HG02884 (cell line): Measurements from ENCODE around the gene DIO3.
"Not testable (repeated sequence)": the region's sequence is repeated elsewhere in the genome, so short reads cannot be mapped to it uniquely, and the experiment has no call there.

Experiments used
- ATAC-seq: cut with Tn5 transposase; IDR thresholded peaks from one replicate; pipeline ENCODE4 v1.9.1; 2021; ENCODE audit warnings: mild to moderate bottlenecking, moderate library complexity; ENCODE audit not compliant: unreplicated experiment

The DIO3 gene

DNA sequence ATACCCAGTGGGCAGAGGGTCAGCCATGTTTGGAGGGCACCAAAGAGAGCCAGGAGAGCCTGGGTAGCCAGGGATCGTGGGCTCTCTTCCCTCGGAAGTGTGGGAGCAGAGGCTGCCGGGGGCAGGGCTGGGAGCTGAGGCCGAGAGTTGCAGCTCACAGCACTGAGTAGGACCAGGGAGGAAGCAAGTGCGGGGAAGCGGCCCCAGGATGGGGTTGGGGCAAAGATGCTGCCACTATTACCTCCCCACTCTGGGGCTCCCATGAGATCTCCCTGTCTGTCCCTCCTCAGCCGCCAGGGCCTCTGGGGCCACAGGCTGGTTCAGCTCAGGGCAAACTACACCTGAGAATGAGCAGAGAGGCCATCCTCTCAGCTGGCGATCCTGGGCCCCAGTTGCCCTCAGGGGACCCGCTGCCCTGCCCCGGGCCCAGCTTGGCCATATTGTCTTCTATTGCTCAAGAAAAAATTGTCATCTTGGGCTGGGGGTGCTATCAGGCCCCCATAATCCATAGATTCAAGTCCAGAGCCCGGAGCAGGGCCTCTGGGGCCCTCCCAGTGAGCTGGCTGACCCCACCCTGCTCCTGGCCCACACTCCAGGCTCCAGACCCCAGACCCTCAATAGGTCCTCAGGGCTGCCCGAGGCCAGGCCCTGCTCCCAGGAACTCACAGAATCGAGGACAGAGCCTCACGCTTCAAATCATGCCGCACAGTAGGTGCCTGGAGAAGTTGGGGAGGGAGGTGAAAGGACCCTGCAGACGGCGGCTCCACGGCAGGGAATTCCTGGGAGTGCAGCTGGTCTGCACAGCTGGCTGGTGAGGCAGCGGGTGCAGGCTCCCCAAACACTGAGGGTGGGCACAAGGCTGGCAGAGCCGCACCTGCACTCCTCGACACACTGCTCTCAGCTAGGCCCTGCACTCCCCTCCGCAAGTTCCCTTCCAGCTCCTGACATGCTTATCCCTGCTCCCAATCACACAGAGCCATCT, 20.5 kb upstream of the DIO3 start:
- no peak for ATAC-seq

DNA sequence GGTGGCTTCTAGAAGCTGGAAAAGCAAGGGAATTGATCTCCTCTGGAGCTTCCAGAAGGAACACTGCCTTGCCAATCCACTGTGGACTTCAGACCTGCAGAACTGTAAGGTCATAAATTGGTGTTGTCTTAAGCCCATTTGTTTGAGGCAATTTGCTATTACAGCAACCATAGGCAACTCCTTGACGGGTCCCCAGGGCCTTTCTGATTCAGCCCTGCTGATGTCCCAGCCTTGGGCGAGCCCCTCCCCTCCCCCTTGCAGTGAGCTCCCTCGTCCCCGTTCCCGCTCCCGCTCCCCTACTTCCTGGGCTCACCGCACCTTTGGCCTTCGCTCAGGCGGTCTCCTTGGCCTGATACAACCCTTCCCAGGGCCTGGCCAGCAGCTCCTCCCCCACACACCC, 18.9 kb upstream of the DIO3 start:
- ATAC-seq, result no peak

DNA sequence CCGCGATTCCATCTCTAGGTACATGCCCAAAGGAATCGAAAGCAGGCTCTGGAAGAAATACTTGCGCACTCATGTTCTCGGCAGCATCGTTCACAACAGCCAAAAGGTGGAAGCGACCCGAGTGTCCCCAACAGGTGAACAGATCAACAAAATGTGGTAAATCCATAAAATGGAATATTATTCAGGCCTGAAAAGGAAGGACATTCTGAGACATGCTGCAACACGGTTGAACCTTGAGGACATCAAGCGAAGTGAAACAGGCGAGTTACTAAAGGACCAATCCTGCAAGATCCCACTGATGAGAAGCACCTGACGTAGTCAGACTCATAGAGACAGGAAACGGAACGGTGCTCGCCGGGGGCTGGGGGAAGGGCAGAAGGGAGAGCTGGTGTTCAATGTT, 17.5 kb upstream of the DIO3 start:
- no peak for ATAC-seq

DNA sequence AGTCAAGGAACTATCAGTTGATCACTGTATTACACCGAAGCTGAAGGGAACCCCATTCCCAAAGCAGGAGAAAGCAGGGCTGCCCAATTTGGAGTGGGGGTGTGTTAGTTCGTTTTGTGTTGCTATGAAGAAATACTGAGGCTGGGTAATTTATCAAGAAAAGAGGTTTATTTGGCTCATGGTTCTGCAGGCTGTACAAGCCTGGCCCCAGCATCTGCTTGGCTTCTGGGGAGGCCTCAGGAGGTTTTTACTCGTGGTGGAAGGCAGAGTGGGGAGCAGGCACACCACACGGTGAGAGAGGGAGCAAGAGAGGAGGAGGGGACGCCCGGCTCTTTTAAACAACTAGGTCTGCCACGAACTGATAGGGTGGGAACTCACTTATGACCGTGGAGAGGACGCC, 16.7 kb upstream of the DIO3 start:
- ATAC-seq, result no peak

DNA sequence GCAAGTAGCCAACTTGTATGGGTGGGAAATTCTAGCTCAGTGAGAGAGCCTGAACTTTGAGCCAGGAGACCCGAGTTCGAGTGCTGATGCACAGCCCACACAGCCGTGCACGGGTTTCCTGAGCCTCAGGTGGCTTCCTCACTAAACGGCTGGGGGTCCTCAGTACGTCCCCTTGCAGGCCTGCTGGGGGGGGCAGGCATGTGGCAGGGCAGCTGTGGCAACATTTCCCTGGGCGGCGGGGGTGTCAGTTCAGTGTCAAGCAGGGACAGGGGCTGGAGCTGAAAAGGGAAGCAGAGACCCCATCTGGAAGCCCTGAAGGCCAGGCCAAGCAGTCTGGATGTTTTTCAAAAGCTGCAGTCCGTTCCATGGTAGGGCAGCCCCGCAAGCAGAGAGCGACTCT, 14.6 kb upstream of the DIO3 start:
- ATAC-seq, result no peak

DNA sequence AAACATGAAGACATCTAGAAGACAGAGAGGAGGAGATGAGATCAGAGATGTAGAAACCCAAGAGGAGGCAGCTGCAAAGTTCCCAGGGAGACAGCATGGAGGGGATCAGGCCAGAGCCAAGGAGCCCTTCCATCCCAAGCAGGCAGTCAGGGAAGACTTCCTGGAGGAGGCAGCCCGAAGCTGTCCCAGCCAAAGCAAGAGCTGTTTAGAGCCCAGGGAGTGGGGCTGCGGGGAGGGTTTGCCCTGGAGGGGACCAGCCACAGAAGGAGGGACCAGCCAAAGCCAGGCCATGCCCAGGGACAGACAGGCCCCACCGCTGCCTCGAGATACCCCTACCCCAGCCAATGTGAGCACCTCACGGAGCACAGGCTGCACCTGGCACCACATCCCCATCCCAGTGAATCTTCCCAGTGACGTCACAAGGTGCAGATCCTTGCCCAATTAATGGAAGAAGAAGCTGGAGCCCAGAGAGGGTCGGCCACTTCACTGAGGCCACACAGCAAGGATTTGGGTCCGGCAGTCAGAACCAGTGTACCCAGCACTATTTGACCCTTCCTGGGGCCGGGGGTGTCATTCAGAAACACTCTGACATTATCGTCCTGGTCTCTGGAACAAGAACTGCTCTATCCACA, 14.1 kb upstream of the DIO3 start:
- ATAC-seq, result no peak

DNA sequence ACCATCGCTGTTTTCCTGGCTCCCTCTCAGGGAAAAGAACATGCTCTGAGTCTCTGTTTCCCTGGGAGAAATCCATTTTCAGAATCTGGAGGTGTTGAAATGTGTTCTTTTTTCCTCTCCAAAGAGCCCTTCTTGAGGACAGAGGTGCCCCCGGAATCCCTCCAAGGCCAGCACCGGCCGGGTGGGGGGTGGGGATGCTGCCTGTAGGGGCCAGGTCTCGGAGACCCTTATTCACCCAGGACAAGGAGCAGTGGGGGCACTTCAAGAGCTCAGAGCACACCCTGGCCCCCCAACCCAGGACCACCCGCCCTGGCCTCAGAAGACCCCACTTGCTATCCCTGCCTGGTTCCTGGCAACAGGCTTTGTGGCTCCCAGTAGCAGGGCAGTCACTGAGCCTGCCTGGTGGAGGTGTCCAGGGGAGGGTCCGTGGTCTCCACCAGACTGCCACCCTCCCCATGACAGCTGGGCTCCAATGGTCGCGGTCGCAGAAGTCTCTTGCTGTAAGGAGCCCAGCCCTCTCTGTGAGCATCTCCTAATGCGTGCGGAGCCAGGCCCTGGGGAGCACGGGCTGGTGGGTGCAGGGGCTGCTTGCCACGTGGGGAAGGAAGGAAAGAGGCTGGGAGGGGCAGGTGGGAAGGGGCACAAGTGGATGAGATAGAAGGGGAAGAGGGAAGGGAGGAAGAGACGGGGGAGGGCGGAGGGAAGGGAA, 13.2 kb upstream of the DIO3 start:
- ATAC-seq, result no peak

DNA sequence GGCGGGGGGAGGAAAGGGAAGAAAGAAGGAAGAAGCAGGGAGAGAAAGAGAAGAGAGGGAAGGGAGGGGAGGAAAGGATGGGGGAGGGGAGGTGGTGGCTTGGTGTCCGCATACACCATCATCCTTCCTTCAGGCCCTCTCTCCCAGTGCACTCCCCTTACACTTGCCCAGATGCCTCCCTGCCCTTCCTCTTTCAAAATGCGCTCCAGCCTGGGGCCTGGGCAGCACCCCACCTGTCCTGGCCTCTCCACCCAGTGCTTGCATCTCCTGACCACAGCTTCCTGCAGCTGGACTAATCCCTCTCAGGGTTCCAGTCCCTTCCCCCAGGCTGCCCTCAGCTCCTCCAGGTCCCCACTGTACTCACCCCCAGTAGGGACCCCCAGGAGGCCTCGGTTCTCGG, 12.6 kb upstream of the DIO3 start:
- ATAC-seq, result no peak

DNA sequence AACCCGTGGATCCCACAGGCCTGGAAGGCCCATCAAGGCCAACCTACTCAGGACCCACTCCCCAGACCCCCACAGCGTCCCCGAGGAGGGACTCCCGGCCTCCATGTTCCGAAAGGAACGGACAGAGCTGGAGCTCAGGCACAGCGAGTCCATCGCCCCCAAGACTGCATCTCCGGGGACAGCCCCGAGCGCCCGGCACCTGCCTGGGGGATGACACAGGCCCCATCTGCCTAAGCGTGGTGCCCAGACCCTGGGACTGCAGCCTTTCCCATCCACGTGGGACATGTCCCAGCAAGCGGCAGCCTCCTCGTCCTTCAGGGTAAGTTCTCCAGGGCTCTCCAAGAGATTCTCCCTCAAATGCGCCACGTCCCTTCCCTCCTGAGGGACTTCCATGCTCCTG, 12.1 kb upstream of the DIO3 start:
- ATAC-seq, result no peak

DNA sequence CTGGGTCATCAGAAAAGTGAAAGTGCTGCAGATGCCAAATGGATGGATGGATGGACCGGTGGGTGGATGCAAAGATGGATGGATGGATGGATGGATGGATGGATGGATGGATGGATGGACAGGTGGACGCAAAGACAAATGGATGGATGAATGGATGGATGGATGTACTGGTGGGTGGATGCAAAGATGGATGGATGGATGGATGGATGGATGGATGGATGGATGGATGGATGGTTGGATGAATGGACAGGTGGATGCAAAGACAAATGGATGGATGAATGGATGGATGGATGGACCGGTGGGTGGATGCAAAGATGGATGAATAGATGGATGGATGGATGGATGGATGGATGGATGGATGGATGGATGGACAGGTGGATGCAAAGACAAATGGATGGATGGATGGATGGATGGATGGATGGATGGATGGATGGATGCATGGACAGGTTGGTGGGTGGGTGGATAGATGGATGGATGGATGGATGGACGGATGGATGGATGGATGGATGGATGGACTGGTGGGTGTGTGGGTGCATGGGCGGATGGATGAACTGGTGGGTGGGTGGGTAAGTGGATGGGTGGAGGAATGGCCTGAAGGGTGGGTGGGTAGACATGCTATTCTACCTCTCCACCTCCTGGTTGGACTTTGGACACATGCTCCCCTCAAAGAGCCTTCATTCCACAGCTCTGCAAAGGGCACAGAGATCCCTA, 10.9 kb upstream of the DIO3 start:
- ATAC-seq, result not testable (repeated sequence)

DNA sequence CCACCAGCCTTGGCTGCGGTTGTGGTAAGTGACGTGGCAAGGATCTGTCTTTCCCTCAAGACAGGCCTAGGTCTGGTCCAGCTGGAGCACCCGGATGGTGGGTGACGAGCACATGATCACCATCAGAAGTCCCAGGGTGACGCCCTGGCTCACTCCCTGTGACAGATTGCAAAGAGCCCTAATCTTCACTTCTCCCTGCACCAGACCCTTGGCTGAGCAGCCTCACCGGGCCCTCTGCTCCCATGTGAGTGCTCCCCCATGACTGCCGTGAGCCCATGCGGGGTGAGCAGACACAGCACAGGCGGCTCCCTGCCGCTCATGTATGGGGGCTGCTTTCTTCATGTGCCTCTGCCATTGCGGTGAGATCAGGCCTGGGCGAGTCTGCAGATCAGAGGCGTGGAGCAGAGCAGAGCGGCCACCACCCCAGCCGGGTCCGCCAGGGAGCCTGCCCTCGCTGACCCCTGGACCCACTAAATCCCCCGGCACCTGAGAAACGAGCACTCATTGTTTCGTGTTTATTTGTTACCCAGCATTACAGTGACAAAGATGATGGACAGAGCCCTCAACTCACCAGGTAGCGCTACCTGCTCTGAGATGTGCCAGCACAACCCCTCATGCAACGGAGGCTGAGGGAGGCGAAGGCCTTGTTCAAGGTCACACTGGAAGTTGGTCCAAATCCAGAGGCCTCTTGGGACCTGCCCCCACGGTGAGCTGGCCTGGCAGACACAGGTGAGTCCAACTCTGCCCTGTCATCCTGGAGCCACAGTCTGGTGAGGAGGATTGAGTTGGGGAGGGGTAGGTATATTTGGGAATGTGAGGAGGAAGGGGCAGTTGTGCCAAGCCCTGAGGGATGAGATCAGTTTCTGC, 9.3 kb upstream of the DIO3 start:
- ATAC-seq, result no peak

DNA sequence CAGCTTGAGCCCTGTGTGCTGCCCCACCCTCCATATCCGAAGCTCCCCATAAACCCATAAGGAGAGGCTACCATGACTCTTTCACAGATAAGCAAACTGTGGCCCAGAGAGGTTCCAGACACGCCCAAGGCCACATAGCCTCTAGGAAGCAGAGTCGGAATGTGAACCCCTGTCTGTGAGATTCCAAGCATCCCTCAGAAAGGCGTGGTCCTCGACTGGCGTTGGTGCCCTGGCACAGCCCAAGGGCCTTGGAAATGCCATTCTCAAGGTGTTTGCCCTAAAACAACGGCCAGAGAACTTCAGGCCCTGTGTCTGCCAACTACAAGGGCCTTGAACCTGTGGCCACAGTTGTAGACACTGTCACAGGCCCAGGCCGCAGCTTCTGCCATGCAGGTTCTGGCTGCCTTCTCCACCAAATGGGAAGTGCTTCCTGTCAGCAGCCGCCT, 8.5 kb upstream of the DIO3 start:
- no peak for ATAC-seq

DNA sequence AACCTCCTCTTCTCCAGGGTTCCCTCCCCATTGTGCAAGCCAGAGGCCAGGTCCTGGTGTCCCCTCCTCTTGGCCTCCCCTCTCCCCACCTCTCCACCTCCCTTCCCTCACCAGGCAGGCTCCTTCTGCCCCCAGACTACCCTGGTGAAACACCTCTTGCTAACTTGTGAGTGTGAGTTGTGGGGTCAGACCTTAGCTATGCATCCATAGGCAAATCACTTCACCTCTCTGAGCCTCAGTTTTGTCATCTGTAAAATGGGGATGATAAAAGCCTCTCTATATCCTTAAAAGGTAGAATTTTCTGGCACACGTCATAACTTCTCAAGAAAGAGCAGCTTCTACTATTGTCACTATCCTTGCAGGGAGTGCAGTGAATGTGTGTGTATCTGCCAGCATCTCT, 7.9 kb upstream of the DIO3 start:
- ATAC-seq, result no peak

DNA sequence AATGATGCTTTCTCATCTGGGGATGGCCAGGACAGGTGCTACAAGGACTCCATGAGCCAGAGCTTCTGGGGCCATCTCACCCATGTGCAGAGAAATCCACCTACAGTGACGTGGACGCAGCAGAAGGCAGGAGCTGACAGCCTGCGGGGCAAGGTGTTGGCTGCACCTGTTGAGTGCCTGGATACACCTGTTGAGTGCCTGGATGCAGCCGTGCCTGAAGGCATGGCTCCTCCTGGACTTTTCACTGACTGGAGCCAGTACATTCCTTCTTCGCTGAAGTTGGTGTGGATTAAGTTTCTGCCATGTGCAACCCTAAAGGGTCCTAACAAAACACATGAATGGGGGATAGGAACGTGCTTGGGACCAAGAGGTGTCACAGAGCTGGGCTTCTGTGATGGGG, 7.4 kb upstream of the DIO3 start:
- ATAC-seq, result no peak

DNA sequence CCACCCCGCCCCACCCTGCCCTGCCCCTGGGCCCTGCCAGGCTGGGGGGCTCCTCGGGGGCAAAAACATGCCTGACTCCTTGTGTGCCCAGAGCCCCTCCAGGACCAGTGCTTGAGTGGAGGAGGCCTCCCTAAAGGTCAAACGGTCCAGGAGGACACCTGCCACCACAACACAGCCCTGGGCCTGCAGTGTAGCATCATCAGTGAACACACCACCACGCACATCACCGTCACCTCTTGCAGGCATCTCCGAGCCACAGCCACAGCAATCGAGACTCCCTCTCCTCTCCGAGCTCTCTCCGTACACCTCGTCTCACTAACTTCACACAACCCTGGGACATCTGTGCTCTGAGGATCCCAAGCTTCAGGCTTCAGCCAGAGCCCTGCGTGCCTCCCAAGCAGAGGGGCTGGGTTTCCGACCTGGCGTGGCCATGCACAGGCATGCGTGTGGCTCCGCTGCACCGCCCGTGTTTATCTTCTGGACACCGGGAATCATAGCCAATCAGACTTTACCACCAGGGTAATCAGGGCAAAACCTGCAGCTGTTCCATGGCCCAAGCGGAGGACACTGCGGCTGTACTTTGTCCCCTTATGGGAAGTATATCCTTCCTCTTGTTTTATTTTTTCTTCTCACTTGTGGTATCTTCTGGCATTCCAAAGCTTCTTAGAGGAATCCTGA, 6.2 kb upstream of the DIO3 start:
- no peak for ATAC-seq

DNA sequence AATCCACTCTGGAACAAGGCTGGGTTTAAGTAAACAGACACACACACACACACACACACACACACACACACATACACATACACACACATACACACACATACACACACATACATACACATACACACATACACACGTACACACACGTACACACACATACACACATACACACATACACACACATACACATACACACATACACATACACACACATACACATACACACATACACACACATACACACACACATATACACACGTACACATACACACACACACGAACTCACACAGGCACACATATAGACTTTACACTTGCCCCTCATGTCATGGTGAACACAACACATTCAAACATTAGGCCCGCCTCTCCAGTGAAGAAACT, 5.6 kb upstream of the DIO3 start:
- not testable (repeated sequence) for ATAC-seq

DNA sequence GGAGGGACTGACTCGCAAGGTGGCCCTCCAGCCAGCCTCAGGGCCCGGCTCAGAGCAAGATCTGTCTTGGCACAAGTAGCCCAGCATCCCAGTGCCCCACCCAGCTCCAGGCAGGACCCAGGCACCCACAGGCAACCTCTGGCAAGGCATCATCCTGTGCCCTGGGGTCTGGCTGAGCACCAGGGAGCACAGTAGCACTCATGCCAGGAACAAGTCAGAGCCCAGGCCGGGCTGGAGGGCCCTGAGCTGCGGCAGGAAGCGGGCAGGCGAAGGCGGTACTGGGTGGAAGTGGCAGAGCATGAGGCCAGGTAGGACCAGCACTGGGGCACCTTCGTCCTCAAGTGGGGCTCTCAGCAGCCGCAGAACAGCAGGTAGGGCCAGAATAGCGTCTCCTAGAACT, 5.2 kb upstream of the DIO3 start:
- ATAC-seq, result no peak

DNA sequence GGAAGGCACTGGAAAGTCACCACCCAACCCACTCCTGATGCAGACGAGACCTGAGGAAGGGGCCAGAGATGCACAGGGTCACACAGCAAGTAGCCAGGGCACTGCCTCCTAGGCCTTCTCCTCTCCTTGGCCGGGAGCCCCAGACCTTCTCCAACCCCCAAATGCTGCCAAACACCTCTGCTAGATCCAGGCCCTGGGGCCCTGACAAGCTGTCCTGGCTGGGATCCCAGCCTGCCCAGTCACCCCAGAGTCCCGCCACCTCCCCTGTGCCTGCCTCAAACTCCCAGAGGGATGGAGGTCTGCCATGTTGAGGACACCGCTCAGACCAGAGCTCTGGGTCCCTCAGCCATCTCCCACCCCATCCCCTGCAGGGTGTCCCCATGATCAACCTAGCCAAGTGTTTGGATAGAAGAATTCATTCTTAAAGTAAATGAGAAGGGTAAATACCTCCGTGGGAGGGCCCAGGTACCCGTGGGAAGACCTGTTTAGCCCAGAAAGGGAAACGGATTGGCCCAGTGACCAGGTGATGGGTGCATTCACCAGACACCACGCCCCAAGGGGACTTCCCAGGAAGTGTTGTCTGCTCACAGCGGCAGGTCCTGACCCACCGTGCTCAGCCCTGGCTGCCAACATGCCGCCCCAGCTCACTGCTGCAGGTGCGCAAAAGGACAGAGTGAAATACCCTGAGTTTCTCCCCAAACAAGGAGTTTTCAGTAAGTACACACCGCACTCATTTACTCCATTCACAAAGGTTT, 4.6 kb upstream of the DIO3 start:
- ATAC-seq, result no peak

DNA sequence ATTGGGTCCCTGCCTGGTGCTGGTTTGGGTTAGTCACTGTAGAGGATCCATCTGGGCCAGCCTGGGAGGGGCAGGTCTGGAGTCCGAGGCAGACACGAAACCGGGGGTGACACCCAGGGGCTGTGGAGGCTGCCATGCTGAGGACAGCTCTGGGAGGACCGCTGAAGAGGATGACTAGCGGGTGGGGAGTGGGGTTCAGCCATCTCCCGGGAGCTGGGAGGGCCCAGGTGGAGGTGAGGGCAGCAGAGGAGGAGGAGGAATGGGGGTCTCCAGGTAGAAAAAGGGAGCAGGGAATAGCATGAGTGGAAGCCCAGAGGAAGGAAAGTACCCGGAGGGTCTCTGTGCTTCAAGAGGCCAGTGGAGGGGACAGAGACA, 4.0 kb upstream of the DIO3 start:
- ATAC-seq, result no peak
